Measurements from ENCODE around the gene MAPK14. TPM values are rescaled to one million over a fixed set of nuclear protein-coding genes. Genes with fewer than 3 reads are reported as not detected.

MAPK14 gene
- total and polyA plus RNA-seq, 9 of the 15 experiments (the other 6 are each of a cell fraction or from before 2014, with no cell fraction given) = 8.8 to 62.7 (median 35.5) TPM

GRCh38 chr6:36118550-36119107 lies 91.0 kb downstream of the MAPK14 start (continued):
- no peak for TF ChIP-seq NR2F6 (CRISPR knock-in tag; IDR thresholded peaks at IDR 0.05)
- TF ChIP-seq AFF1 (IDR thresholded peaks at IDR 0.05; ENCODE audit: low read depth in 1 of 2, partially characterized antibody in 2 of 2) = peak in 1 of 2 experiments; percentile 65
- peak; percentile 90 for TF ChIP-seq TEAD4 (IDR thresholded peaks at IDR 0.05; ENCODE audit: low read length)
- no peak for TF ChIP-seq TEAD4 (CRISPR knock-in tag; IDR thresholded peaks at IDR 0.05; ENCODE audit: borderline replicate concordance)
- no peak for TF ChIP-seq ZNF57 (CRISPR knock-in tag; IDR thresholded peaks at IDR 0.05)
- TF ChIP-seq ZNF592 (IDR thresholded peaks at IDR 0.05) = peak; percentile 86
- no peak for TF ChIP-seq IFI16 (CRISPR knock-in tag; IDR thresholded peaks at IDR 0.05)
- no peak for TF ChIP-seq PURB (CRISPR knock-in tag; IDR thresholded peaks at IDR 0.05; ENCODE audit: low read depth)
- peak in 1 of 2 experiments; percentile 89; a peak in 3 of 4 replicates for TF ChIP-seq RCOR1 (IDR thresholded peaks at IDR 0.05; ENCODE audit: borderline replicate concordance in 1 of 2, low read depth in 2 of 2, low read length in 2 of 2)
- TF ChIP-seq KLF16 (IDR thresholded peaks at IDR 0.05) = 0 out of 2 replicates have a peak, but pooled peaks have one; percentile 59
- TF ChIP-seq ZNF23 (CRISPR knock-in tag; IDR thresholded peaks at IDR 0.05) = no peak
- TF ChIP-seq EP300 (IDR thresholded peaks at IDR 0.05; ENCODE audit: low read length) = peak; percentile 89
- TF ChIP-seq ZNF780A (CRISPR knock-in tag; IDR thresholded peaks at IDR 0.05) = no peak
- TF ChIP-seq PATZ1 (CRISPR knock-in tag; IDR thresholded peaks at IDR 0.05; ENCODE audit: borderline replicate concordance) = no peak
- no peak for TF ChIP-seq RHOXF2B (CRISPR knock-in tag; conservative IDR thresholded peaks at IDR 0.05)
